Measurements from ENCODE around the gene TMPRSS11A.

The TMPRSS11A gene

GRCh38 chr4:67871867-67872266, 91.4 kb downstream of the TMPRSS11A start:
- DNase-seq, result peak in 1 of 56 donors; percentile 2

- DNase-seq, result no peak
Observed at GRCh38 chr4:67869580-67870190, 93.6 kb downstream of the TMPRSS11A start.

- no peak for DNase-seq
Observed at GRCh38 chr4:67861513-67861912, 101.8 kb downstream of the TMPRSS11A start.

All from amygdala (tissue), 56 donors.